Eye (tissue), 1 donor: ENCODE measurements around the gene NRG4.
"Not testable (repeated sequence)": the region's sequence is repeated elsewhere in the genome, so short reads cannot be mapped to it uniquely, and the experiment has no call there.

Experiments
- DNase-seq: peaks from one replicate; pipeline ENCODE4 v3.0.0-alpha.2; 2015

NRG4 gene

GRCh38 chr15:76011627-76012551 is at the start of gene NRG4:
Gene NRG4, minus strand, starts transcription at chr15:76012424. Its CDS starts 1,194 bp downstream, at chr15:76011230.
- DNase-seq = peak; percentile 12

GRCh38 chr15:76061700-76062099 is 49.5 kb upstream of the NRG4 start:
- no peak for DNase-seq

- DNase-seq = no peak
Measured at GRCh38 chr15:76060118-76060989, 48.1 kb upstream of the NRG4 start.

GRCh38 chr15:76059320-76060117 is 47.3 kb upstream of the NRG4 start, which contains the start of gene TMEM266:
Gene TMEM266, plus strand, starts transcription at chr15:76059985. Its CDS starts 74,279 bp downstream, at chr15:76134264.
- peak; percentile 88 for DNase-seq

GRCh38 chr15:76058714-76059319 is 46.6 kb upstream of the NRG4 start:
- no peak for DNase-seq

- DNase-seq = peak; percentile 87
Measured at GRCh38 chr15:76057332-76058000, 45.2 kb upstream of the NRG4 start.

GRCh38 chr15:76056931-76057330 is 44.7 kb upstream of the NRG4 start:
- peak; percentile 4 for DNase-seq

- not testable (repeated sequence) for DNase-seq
Measured at GRCh38 chr15:76054201-76054600, 42.0 kb upstream of the NRG4 start.

GRCh38 chr15:76038512-76038911 is 26.3 kb upstream of the NRG4 start:
- no peak for DNase-seq

GRCh38 chr15:76035593-76035992 is 23.4 kb upstream of the NRG4 start:
- no peak for DNase-seq

GRCh38 chr15:76034111-76034510 is 21.9 kb upstream of the NRG4 start:
- no peak for DNase-seq

- DNase-seq = no peak
Measured at GRCh38 chr15:76033438-76033837, 21.2 kb upstream of the NRG4 start.

GRCh38 chr15:76032046-76032445 is 19.8 kb upstream of the NRG4 start:
- DNase-seq = no peak

- DNase-seq = no peak
Measured at GRCh38 chr15:76024021-76024768, 12.0 kb upstream of the NRG4 start.

- DNase-seq = not testable (repeated sequence)
Measured at GRCh38 chr15:76013470-76013869, 1.2 kb upstream of the NRG4 start.

- no peak for DNase-seq
Measured at GRCh38 chr15:76010613-76011012, 1.6 kb downstream of the NRG4 start.

GRCh38 chr15:76006136-76006778 is 6.0 kb downstream of the NRG4 start:
- no peak for DNase-seq

GRCh38 chr15:76003364-76003763 is 8.9 kb downstream of the NRG4 start:
- no peak for DNase-seq

- DNase-seq = no peak
Measured at GRCh38 chr15:75995611-75996010, 16.6 kb downstream of the NRG4 start.

GRCh38 chr15:75994220-75994619 is 18.0 kb downstream of the NRG4 start:
- DNase-seq = no peak
